Activated T-cell treated with anti-CD3 and anti-CD28 coated beads, Interleukin-2, amount 50 U/mL, for 1 hour (primary cell): ENCODE results near the gene ANOS1.
"Not testable (repeated sequence)": the region's sequence is repeated elsewhere in the genome, so short reads cannot be mapped to it uniquely, and the experiment has no call there.

Source experiments
- DNase-seq: peaks from one replicate; pipeline ENCODE4 v3.0.0-alpha.2; 2020

The ANOS1 gene

DNA sequence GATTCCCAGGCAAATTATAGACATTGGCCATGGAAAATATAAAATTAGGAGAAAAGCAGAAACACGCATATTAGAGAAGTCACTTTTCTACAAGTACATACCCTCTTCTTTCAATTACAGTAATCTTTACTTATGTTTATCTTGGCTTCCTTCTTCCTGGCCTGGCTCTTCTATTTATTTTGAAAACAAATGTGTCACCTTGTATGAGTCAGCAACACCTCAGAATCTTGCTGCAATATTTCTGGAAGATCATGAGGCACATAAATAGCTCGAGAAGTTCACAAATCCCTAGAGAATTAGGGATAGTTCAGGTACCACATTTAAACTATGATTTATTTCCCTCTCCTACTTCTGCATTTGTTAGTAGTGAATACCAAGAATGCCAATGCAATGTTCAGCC is 124.6 kb downstream of the ANOS1 start:
- no peak for DNase-seq

DNA sequence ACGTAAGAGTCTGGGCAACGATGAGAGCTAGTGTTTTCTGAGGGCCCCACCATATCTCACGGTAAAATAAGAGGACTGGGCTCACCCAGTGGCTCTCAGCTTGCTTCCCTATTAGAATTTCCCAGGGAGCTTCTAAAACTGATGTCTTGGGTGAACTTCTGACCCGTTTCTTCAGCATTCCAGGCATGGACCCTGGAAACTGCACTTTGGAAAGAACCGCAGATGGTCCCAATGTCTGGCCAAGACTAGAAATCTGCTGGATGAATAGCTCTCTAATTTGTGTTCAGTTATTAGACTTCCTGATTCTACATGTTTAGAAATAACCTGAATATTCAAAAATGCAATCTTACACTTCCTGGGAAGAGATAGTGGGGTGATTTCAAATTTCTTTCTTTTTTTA is 127.8 kb downstream of the ANOS1 start:
- DNase-seq = no peak

DNA sequence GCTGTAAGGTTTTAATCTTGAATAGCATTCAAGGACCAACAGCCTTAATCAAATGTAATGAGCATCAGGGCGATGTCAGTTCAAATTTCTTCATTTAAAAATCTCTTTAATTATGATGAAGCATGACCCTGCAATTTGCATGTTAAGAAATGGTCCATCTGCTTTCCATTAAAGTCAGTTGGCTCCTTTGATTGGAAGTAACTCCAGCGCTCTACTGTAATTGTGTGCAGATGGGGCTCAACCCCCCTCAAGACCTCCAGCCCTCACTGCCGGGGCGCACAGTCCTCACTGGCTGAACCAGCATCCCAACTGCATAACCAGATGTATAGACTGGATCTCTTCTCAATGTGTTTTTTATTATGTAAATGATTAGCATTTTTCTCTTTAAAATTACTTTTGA is 140.4 kb downstream of the ANOS1 start:
- no peak for DNase-seq

DNA sequence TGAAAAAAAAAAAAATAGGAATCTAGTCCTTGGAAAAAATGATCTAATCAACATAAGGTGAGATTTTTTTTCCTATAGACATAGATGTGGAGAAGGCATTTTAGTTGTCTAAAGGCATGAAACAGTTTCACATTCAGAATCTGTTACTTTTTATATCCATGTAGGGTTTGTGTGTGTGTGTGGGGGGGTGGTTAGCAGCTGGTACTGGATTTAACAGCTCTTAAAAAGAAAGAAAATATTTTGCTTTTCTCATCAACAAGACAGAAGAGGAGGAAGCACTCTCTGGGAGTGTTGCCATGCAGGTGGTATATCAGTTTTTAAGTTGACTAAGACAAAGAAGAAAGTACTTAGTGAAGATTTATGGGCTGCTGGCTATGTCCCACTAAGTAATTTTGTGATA is 145.0 kb downstream of the ANOS1 start:
- no peak for DNase-seq

DNA sequence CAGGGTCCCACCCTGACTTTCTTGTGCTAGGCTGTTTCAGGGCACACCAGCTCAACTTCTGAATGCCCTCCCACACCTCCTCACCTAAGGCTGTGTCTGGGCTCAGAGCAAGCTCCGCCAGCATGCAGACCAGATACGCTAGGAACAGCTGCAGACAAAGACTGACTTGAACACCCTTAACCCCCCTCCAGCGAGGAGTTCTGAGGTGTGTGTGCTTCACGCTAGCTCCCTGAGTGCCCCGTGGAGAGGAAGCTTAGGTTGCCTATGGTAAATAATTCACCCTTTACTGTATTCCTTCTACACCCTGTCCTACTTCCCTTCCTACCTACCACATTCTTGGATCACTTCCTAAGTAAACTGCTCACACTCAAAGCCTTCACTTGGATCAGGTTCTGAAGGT is 152.3 kb downstream of the ANOS1 start:
- no peak for DNase-seq

DNA sequence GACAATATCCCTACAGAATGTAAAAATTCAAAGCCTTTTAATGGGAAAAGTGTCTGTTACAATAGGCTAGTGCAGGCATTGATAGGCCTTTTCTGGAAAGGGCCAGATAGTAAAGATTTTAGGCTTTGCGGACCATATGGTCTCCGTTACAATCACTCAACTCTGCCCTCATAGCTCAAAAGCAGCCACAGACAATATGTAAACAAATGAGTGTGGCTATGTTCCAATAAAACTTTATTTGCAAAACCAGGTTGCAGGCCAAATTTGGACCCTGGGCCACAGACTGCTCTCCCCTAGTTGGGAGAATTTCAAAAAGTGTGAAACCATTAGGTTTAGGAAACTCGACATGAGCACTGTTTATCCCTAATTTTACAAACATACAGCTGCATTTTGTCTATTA is 155.1 kb downstream of the ANOS1 start:
- DNase-seq = no peak

DNA sequence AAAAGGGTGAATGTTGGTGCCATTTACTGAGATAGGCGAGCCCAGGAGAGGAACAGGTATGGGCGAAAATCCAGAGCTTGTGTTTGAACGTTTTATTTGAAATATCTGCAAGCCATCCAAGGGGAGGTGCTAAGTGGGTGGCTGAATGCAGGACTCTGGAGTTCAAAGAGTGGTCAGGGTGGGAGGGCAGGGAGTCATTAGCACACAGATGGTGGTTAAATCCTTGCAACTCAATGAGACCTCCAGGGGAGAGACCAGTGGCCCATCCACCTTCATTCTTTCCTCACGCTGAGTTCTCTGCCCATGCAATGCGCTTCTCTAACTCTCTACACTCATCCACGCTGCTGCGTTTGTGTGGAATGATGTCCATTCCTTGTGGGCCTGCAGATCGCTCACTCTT is 166.2 kb downstream of the ANOS1 start:
- DNase-seq = no peak

DNA sequence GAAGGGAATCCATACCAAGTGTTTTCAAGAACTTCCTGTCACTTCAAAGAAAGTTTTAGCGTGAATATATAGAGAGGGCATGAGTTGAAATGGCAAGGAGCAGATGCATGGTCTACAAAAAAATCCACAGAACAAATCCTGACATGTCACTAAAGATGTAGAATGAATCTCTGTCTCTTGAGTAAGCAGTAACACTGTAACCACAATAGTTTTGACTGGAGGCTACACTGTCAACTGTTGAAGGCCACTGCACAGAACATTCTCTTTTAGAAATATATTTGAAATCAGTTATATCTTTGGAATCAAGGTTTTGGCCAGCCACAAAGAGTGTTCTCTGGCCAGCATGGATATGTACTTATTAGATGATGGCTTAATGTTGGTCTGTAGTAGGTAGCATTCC is 183.5 kb downstream of the ANOS1 start:
- no peak for DNase-seq

DNA sequence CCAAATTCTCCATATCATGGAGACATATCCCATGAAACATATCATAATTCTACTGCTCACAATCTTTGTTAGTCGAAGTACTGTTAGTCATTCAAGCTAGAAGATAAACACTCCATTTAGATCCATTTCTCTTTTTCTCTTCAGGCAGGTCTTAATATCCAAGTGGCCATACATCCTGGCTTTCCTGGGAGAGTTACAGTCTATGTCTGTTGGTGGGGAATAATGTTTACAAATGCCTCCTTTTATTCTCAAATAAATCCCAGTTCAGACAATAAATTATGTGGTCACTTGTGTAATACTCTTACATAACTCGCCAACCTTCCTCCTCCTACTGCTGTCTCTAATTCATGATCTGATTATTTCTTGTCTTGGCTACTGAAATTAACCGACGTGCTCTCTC is 185.2 kb downstream of the ANOS1 start:
- no peak for DNase-seq

DNA sequence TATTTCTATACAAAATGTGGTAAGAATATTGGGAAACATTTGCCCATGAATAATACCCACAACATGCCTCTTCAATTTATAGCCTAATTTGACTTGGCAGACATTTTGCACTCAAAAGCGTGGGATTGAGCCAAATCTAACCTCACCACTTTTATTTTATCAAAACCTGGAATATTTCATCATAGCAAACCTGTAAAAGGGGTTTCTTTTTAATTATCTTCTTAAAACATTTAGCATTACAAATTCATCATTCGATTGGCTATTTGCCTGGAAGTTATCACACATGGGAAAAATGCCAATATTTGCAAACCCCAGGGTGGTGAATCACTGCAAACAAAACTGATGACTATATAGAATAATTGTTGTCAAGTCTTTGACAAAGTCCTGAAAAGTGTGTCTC is 211.1 kb downstream of the ANOS1 start:
- DNase-seq = no peak

DNA sequence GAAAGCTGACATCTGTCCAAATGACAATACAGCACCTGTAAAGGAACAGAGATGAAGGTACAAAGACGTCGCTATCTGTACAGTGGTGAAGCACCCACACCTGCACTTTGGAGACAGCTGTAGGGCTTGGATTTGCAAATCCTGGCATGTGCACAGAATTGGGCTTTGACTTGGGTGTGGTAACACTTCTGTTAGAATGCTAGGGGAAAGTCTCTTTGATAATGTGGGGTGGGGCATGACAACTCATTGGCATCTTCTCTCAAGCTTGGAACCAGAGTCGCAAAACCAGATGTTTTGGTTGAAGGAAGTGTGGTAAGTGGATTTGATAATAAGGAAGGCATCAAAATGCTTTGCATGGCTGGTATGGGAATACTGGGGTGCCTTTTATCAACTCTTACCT is 211.8 kb downstream of the ANOS1 start:
- DNase-seq = no peak

DNA sequence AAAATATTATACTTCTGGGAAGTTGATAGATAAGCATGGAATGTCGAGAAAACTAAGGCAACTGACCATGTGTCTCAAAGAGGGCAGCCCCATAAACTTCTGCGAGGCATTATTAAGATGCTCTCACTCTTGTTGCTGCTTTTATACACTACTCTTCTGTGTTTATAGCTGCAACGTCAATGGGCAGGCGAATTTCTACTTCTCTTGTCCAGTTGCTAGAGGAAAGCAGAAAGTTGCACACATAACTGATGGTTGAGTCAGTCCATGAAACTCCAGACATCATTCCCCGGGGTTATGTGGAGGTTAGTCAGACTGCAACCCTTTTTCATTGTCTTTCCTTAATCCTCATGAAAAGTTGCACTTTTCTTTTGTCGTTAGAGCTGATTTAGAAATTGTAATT is 227.5 kb downstream of the ANOS1 start:
- DNase-seq = no peak

DNA sequence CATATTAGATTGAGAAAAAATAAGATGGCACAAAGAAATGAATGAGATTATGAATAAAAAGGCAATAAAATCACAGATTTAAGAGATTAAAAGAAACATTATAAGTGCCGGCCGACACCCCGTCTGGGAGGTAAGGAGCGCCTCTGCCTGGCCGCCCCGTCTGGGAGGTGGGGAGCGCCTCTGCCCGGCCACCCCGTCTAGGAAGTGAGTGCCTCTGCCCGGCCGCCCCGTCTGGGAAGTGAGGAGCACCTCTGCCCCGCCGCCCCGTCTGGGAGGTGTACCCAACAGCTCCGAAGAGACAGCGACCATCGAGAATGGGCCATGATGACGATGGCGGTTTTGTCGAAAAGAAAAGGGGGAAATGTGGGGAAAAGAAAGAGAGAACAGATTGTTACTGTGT is 229.8 kb downstream of the ANOS1 start:
- DNase-seq = not testable (repeated sequence)

DNA sequence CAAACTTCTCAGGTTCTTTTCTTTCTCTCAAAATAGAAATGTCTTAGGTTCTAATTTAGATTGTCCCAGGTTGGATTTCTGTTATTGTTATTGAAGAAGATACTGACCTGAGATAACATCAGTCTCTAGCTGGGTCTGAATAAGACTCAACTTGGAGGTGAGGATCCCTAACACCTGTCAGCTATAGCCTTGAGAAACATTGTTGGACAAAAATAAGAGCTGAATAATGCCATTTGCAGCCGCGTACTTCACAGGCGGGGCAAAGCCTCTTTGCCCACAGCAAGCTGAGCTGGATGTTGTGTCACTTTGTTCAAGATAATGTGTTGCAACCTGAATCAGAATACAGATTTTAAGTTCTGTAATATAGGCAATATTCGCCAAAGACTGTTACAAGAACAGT is 231.7 kb downstream of the ANOS1 start:
- no peak for DNase-seq

DNA sequence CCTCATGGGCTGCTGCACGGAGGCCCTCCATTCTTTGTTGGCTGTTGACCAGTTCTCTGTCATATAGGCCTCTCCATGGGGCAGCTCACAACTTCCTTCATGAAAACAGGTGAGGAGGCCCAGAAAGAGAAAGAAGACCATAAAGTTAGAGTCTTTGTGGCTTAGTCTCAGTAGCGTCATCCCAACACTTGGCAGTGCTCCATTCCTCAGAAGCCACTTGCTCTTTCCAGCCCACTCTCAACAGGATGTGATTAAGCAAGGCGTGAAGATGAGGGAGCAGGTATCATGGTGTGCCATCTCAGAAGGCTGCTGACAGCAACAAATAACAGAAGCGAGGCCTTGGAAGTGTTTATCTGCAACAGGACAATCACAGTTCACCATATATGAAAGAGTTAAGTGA is 236.9 kb downstream of the ANOS1 start:
- DNase-seq = not testable (repeated sequence)

DNA sequence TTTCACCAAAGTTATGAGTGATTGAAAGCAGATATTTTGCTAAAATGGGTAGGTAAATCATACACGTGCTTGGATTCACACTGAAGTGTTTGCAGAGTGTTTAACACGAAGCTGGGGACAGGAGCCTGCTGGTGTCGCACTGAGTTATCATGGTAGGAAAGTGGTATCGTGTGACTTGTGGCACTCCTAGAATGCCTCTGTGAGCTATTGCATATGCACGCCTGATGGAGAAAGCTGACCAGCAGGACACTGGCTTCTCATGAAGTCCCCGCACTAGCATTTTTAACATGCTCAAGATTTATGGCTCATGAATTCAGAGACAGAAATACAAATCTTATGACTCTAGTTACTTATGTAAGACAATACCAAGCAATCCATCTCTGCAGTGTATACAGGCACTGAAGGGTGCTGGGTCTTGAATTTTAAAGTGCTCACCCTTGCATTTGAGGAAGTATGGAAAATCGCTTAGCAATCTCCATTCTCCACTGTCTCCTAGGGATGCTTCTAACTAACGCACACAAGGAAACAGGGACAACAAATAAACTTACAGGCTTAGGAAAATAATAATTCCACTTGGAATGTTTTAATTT is 247.5 kb downstream of the ANOS1 start:
- no peak for DNase-seq
